Measurements from ENCODE around the gene FAM210A.
"Not testable (repeated sequence)": the region's sequence is repeated elsewhere in the genome, so short reads cannot be mapped to it uniquely, and the experiment has no call there.

Gene FAM210A

GRCh38 chr18:13700153-13700552 lies 26.2 kb downstream of the FAM210A start:
- H3K36me3 ChIP-seq (ENCODE audit: control insufficient read depth, insufficient read depth, low read length): peaks cover 7% of the 10 kb centered on the region; the same call in 1 of the 2 replicates
- no peak overlapping the region for H3K27ac ChIP-seq (ENCODE audit: low read depth, low read length)
- no peaks in the 10 kb centered on the region for H3K4me1 ChIP-seq (ENCODE audit: control insufficient read depth, insufficient read depth, low read length)
- no peaks in the 10 kb centered on the region for H3K27me3 ChIP-seq (ENCODE audit: control insufficient read depth, insufficient read depth, low read length)
- H3K9ac ChIP-seq (ENCODE audit: low read depth, low read length): no peak overlapping the region
- H3K4me3 ChIP-seq (ENCODE audit: low read depth, low read length): no peak overlapping the region
- peaks cover 44% of the 10 kb centered on the region for H3K9me3 ChIP-seq (ENCODE audit: control insufficient read depth, insufficient read depth, low read length)

GRCh38 chr18:13696961-13697360 lies 29.4 kb downstream of the FAM210A start:
- H3K27me3 ChIP-seq (ENCODE audit: control insufficient read depth, insufficient read depth, low read length): no peaks in the 10 kb centered on the region
- no peaks in the 10 kb centered on the region for H3K36me3 ChIP-seq (ENCODE audit: control insufficient read depth, insufficient read depth, low read length)
- H3K4me3 ChIP-seq (ENCODE audit: low read depth, low read length): no peak overlapping the region
- H3K9me3 ChIP-seq (ENCODE audit: control insufficient read depth, insufficient read depth, low read length): peaks cover 12% of the 10 kb centered on the region
- H3K27ac ChIP-seq (ENCODE audit: low read depth, low read length): no peak overlapping the region
- no peaks in the 10 kb centered on the region for H3K4me1 ChIP-seq (ENCODE audit: control insufficient read depth, insufficient read depth, low read length)
- H3K9ac ChIP-seq (ENCODE audit: low read depth, low read length): no peak overlapping the region

- H3K9ac ChIP-seq (ENCODE audit: low read depth, low read length); H3K9me3 ChIP-seq (ENCODE audit: control insufficient read depth, insufficient read depth, low read length); H3K4me3 ChIP-seq (ENCODE audit: low read depth, low read length); H3K4me1 ChIP-seq (ENCODE audit: control insufficient read depth, insufficient read depth, low read length); H3K36me3 ChIP-seq (ENCODE audit: control insufficient read depth, insufficient read depth, low read length); H3K27ac ChIP-seq (ENCODE audit: low read depth, low read length); H3K27me3 ChIP-seq (ENCODE audit: control insufficient read depth, insufficient read depth, low read length): not testable (repeated sequence)
These were observed 31.0 kb downstream of the FAM210A start for GRCh38 chr18:13695337-13695736.

GRCh38 chr18:13690060-13690459 lies 36.3 kb downstream of the FAM210A start:
- not testable (repeated sequence) for H3K4me1 ChIP-seq (ENCODE audit: control insufficient read depth, insufficient read depth, low read length); H3K9me3 ChIP-seq (ENCODE audit: control insufficient read depth, insufficient read depth, low read length); H3K27ac ChIP-seq (ENCODE audit: low read depth, low read length); H3K27me3 ChIP-seq (ENCODE audit: control insufficient read depth, insufficient read depth, low read length); H3K36me3 ChIP-seq (ENCODE audit: control insufficient read depth, insufficient read depth, low read length); H3K4me3 ChIP-seq (ENCODE audit: low read depth, low read length); H3K9ac ChIP-seq (ENCODE audit: low read depth, low read length)

- Histone ChIP-seq H3K9me3 (ENCODE audit: control insufficient read depth, insufficient read depth, low read length) (no peaks in the 10 kb centered on the region; the same call in 1 of the 2 replicates), H3K27ac (ENCODE audit: low read depth, low read length) (no peak overlapping the region), H3K4me3 (ENCODE audit: low read depth, low read length) (no peak overlapping the region), H3K36me3 (ENCODE audit: control insufficient read depth, insufficient read depth, low read length) (no peaks in the 10 kb centered on the region), H3K9ac (ENCODE audit: low read depth, low read length) (no peak overlapping the region), H3K4me1 (ENCODE audit: control insufficient read depth, insufficient read depth, low read length) (no peaks in the 10 kb centered on the region), H3K27me3 (ENCODE audit: control insufficient read depth, insufficient read depth, low read length) (no peaks in the 10 kb centered on the region)
These were observed 37.9 kb downstream of the FAM210A start for GRCh38 chr18:13688191-13689136.

GRCh38 chr18:13684546-13684945 lies 41.8 kb downstream of the FAM210A start:
- Histone ChIP-seq H3K27me3 (ENCODE audit: control insufficient read depth, insufficient read depth, low read length) (no peaks in the 10 kb centered on the region), H3K4me3 (ENCODE audit: low read depth, low read length) (no peak overlapping the region), H3K27ac (ENCODE audit: low read depth, low read length) (no peak overlapping the region), H3K9me3 (ENCODE audit: control insufficient read depth, insufficient read depth, low read length) (no peaks in the 10 kb centered on the region), H3K9ac (ENCODE audit: low read depth, low read length) (no peak overlapping the region), H3K4me1 (ENCODE audit: control insufficient read depth, insufficient read depth, low read length) (no peaks in the 10 kb centered on the region), H3K36me3 (ENCODE audit: control insufficient read depth, insufficient read depth, low read length) (no peaks in the 10 kb centered on the region)

- Histone ChIP-seq H3K9ac (ENCODE audit: low read depth, low read length) (no peak overlapping the region), H3K9me3 (ENCODE audit: control insufficient read depth, insufficient read depth, low read length) (peaks cover 9% of the 10 kb centered on the region), H3K27me3 (ENCODE audit: control insufficient read depth, insufficient read depth, low read length) (no peaks in the 10 kb centered on the region), H3K4me1 (ENCODE audit: control insufficient read depth, insufficient read depth, low read length) (no peaks in the 10 kb centered on the region), H3K27ac (ENCODE audit: low read depth, low read length) (no peak overlapping the region), H3K36me3 (ENCODE audit: control insufficient read depth, insufficient read depth, low read length) (no peaks in the 10 kb centered on the region), H3K4me3 (ENCODE audit: low read depth, low read length) (no peak overlapping the region)
These were observed 44.7 kb downstream of the FAM210A start for GRCh38 chr18:13681701-13682100.

GRCh38 chr18:13680612-13681011 lies 45.7 kb downstream of the FAM210A start:
- no peak overlapping the region for H3K9ac ChIP-seq (ENCODE audit: low read depth, low read length)
- no peaks in the 10 kb centered on the region for H3K36me3 ChIP-seq (ENCODE audit: control insufficient read depth, insufficient read depth, low read length)
- no peaks in the 10 kb centered on the region for H3K27me3 ChIP-seq (ENCODE audit: control insufficient read depth, insufficient read depth, low read length)
- H3K4me3 ChIP-seq (ENCODE audit: low read depth, low read length): no peak overlapping the region
- no peak overlapping the region for H3K27ac ChIP-seq (ENCODE audit: low read depth, low read length)
- peaks cover 15% of the 10 kb centered on the region for H3K9me3 ChIP-seq (ENCODE audit: control insufficient read depth, insufficient read depth, low read length)
- no peaks in the 10 kb centered on the region for H3K4me1 ChIP-seq (ENCODE audit: control insufficient read depth, insufficient read depth, low read length)

GRCh38 chr18:13677350-13677749 lies 49.0 kb downstream of the FAM210A start:
- not testable (repeated sequence) for H3K27me3 ChIP-seq (ENCODE audit: control insufficient read depth, insufficient read depth, low read length); H3K4me1 ChIP-seq (ENCODE audit: control insufficient read depth, insufficient read depth, low read length); H3K4me3 ChIP-seq (ENCODE audit: low read depth, low read length); H3K27ac ChIP-seq (ENCODE audit: low read depth, low read length); H3K9ac ChIP-seq (ENCODE audit: low read depth, low read length); H3K36me3 ChIP-seq (ENCODE audit: control insufficient read depth, insufficient read depth, low read length)
- peaks cover 21% of the 10 kb centered on the region for H3K9me3 ChIP-seq (ENCODE audit: control insufficient read depth, insufficient read depth, low read length)

- H3K9me3 ChIP-seq (ENCODE audit: control insufficient read depth, insufficient read depth, low read length): peaks cover 22% of the 10 kb centered on the region
- no peaks in the 10 kb centered on the region for H3K27me3 ChIP-seq (ENCODE audit: control insufficient read depth, insufficient read depth, low read length)
- no peaks in the 10 kb centered on the region for H3K4me1 ChIP-seq (ENCODE audit: control insufficient read depth, insufficient read depth, low read length)
- H3K27ac ChIP-seq (ENCODE audit: low read depth, low read length): no peak overlapping the region
- no peaks in the 10 kb centered on the region for H3K36me3 ChIP-seq (ENCODE audit: control insufficient read depth, insufficient read depth, low read length)
- no peak overlapping the region for H3K4me3 ChIP-seq (ENCODE audit: low read depth, low read length)
- no peak overlapping the region for H3K9ac ChIP-seq (ENCODE audit: low read depth, low read length)
These were observed 49.9 kb downstream of the FAM210A start for GRCh38 chr18:13676471-13676870.

- no peaks in the 10 kb centered on the region for H3K36me3 ChIP-seq (ENCODE audit: control insufficient read depth, insufficient read depth, low read length)
- no peak overlapping the region for H3K4me3 ChIP-seq (ENCODE audit: low read depth, low read length)
- H3K9ac ChIP-seq (ENCODE audit: low read depth, low read length): no peak overlapping the region
- no peak overlapping the region for H3K27ac ChIP-seq (ENCODE audit: low read depth, low read length)
- H3K9me3 ChIP-seq (ENCODE audit: control insufficient read depth, insufficient read depth, low read length): peaks cover 20% of the 10 kb centered on the region
- no peaks in the 10 kb centered on the region for H3K4me1 ChIP-seq (ENCODE audit: control insufficient read depth, insufficient read depth, low read length)
- no peaks in the 10 kb centered on the region for H3K27me3 ChIP-seq (ENCODE audit: control insufficient read depth, insufficient read depth, low read length)
These were observed 53.7 kb downstream of the FAM210A start for GRCh38 chr18:13672657-13673056.

Measured in HUES48 (cell line).